Hepatocyte (in vitro differentiated cells): ENCODE data around the gene KANSL3.

Experiments used
- EZH2 ChIP-seq: fragments of 200-600 bp; sonication (generic); IDR thresholded peaks from 2 replicates; pipeline ENCODE4 v1.6.1; 2016; ENCODE audit warnings: antibody characterized with exemption, mild to moderate bottlenecking, borderline replicate concordance
- EZH2phosphoT487 ChIP-seq: fragments of 200-600 bp; sonication (generic); IDR thresholded peaks from one replicate; pipeline ENCODE4 v1.6.1; 2018; ENCODE audit warnings: antibody characterized with exemption, mild to moderate bottlenecking, low read depth, moderate library complexity; ENCODE audit not compliant: unreplicated experiment, severe bottlenecking
- TF ChIP-seq, protein P1 (sequence below): fragments of 200-600 bp; sonication (generic); IDR thresholded peaks from 2 replicates; pipeline ENCODE4 v1.5.1; 2016; ENCODE audit warnings: antibody characterized with exemption, mild to moderate bottlenecking; ENCODE audit not compliant: poor library complexity

DNA sequence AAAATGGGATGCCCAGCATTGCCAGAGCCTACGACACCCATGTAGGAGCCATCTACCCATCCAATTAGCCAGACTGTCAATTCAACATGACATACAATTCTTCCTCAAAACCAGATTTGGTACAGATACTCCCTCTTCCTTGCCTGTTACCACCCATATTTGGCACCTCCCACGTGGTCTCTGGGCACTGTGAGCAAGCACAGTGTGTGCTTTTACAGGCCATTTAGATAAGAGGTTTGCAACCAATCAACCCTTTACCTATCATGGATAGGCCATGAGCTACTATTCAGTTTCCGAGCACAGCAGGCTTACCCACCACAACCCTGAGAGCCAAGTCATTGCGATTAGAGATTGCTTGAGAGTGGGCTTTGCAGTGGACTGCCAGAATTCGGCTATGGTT, 60.6 kb downstream of the KANSL3 start:
- TF ChIP-seq EZH2 (no peak), EZH2phosphoT487 (no peak)
- TF ChIP-seq, protein P1, sequence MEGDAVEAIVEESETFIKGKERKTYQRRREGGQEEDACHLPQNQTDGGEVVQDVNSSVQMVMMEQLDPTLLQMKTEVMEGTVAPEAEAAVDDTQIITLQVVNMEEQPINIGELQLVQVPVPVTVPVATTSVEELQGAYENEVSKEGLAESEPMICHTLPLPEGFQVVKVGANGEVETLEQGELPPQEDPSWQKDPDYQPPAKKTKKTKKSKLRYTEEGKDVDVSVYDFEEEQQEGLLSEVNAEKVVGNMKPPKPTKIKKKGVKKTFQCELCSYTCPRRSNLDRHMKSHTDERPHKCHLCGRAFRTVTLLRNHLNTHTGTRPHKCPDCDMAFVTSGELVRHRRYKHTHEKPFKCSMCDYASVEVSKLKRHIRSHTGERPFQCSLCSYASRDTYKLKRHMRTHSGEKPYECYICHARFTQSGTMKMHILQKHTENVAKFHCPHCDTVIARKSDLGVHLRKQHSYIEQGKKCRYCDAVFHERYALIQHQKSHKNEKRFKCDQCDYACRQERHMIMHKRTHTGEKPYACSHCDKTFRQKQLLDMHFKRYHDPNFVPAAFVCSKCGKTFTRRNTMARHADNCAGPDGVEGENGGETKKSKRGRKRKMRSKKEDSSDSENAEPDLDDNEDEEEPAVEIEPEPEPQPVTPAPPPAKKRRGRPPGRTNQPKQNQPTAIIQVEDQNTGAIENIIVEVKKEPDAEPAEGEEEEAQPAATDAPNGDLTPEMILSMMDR: no peak
